ENCODE measurements around the gene CIP2A.

The CIP2A gene

DNA sequence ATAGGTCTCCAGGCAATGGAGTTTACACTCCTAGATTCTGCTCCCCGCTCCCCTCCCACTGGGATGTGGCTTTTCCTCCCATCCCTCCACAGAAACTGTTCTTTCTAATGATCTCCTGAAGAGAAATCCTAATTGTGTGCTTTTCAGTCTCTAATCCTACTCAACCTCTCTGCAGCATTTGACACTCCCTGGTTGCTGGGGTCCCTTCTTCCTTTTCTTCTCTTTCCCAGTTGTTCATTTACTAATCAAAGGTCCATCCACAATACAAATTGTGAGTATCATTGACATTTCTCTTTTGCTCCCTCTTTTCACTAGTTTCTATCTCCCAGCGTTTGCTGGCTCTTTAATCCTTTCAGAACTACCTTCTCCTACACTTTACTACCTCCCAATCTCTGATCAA lies 72.4 kb downstream of the CIP2A start:
- DNase-seq (ENCODE audit: low read depth) = no peak
- TF ChIP-seq, protein P1, sequence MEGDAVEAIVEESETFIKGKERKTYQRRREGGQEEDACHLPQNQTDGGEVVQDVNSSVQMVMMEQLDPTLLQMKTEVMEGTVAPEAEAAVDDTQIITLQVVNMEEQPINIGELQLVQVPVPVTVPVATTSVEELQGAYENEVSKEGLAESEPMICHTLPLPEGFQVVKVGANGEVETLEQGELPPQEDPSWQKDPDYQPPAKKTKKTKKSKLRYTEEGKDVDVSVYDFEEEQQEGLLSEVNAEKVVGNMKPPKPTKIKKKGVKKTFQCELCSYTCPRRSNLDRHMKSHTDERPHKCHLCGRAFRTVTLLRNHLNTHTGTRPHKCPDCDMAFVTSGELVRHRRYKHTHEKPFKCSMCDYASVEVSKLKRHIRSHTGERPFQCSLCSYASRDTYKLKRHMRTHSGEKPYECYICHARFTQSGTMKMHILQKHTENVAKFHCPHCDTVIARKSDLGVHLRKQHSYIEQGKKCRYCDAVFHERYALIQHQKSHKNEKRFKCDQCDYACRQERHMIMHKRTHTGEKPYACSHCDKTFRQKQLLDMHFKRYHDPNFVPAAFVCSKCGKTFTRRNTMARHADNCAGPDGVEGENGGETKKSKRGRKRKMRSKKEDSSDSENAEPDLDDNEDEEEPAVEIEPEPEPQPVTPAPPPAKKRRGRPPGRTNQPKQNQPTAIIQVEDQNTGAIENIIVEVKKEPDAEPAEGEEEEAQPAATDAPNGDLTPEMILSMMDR (conservative IDR thresholded peaks at IDR 0.05; ENCODE audit: low read depth, low read length) = no peak
- no peak overlapping the region for H3K4me3 ChIP-seq (ENCODE audit: low read length)

DNA sequence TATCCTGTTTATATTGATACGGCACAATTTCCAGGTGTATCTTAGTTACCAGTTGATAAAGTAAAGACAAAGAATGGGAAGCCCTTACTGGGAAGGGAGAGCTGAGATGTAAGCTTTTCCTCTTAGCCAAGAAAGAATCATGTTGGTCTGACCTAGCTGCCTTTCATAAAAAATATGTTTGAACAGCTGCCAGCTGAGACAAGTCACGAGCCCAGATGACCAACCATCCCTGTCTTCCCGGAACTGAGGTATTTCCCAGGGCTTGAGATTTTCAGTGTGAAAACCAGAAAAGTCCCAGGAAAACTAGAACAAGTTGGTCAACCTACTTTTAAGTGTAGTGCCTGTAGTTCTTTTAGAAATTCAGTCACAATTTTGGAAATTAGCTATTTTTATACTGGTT lies 75.3 kb downstream of the CIP2A start:
- TF ChIP-seq, protein P1 (conservative IDR thresholded peaks at IDR 0.05; ENCODE audit: low read depth, low read length) = no peak
- no peak for DNase-seq (ENCODE audit: low read depth)
- no peak overlapping the region for H3K4me3 ChIP-seq (ENCODE audit: low read length)

DNA sequence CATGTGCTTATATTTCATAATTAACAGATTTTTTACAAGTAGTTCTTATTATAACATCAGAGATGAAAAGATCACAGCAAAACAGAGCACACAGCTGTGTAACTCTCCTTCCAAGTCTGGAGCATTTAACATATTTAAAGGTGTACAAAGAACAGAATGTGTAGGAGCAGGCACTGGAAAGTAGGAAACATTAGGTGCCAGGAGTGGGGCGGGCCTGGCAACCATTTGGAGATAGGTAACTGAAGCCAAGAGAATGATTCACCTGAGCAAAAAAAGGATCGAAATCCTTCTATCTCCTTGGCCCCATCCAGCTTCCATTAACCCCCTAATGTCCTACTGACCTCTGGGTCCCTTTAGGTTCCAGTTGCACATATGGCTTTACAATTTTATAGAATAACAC lies 76.6 kb downstream of the CIP2A start:
- TF ChIP-seq, protein P1 (conservative IDR thresholded peaks at IDR 0.05; ENCODE audit: low read depth, low read length) = no peak
- no peak overlapping the region for H3K4me3 ChIP-seq (ENCODE audit: low read length)
- no peak for DNase-seq (ENCODE audit: low read depth)

DNA sequence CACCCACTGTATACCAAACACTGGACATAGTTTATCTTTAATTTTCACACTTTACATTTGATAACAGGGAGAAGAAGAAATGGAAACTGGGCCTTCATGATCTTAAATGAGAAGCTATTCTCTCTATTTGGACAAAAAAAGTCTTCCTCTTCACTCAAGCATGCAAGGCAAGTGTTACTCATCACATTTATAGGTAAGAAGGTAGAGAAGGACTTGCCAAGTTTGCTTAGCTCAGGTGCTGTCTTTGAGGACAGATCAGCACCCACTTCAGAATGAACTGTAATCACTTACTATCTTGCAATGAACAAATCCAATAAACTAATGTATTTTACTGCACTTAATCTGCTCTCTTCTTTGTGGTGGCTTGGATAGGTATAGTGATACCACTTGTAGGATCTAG lies 77.7 kb downstream of the CIP2A start:
- no peak for DNase-seq (ENCODE audit: low read depth)
- no peak overlapping the region for H3K4me3 ChIP-seq (ENCODE audit: low read length)
- TF ChIP-seq, protein P1 (conservative IDR thresholded peaks at IDR 0.05; ENCODE audit: low read depth, low read length) = no peak

DNA sequence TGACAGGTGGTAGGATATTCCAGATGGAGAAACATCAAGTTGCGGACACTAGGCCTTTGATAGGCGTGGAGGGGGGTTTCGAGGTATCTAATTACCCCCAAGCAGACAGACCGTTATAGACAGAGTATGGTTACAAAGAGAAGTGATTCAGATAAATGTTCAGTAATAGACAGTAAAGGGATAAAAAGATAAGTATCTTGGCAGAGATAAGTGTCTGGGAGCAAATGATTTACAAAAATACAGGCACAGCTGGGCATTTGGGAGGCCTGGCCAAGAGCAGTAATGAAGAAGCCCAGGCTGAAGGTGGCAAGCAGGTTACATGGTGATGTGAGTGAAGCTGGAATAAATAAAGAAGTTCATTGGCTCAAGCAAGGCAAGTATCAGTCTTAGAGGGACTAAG lies 78.2 kb downstream of the CIP2A start:
- no peak overlapping the region for H3K4me3 ChIP-seq (ENCODE audit: low read length)
- DNase-seq (ENCODE audit: low read depth) = no peak
- TF ChIP-seq, protein P1 (conservative IDR thresholded peaks at IDR 0.05; ENCODE audit: low read depth, low read length) = no peak

DNA sequence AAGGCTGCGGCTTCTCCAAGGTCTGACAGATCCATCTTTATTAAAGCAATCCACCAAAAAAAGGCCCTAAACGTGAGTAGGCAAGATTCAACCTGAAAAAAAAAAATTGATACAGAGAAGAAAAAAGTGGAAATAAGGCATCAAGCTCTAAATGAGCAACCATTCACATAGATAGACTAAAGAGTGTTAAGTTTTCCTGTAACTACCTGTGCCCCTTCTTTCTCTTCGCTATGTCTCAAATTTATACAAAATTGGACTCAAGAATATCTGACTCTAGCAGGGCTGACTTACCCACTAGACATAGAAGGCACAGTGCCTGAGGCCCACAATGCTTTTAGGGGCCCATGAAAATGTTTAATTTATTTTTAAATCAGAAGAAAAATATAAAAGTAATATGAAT lies 78.7 kb downstream of the CIP2A start, which contains the start of gene MYH15:
Gene MYH15, minus strand, starts transcription at position 101 of the 400 bp plus-strand sequence. Its CDS starts 66 bp downstream, at position 35.
- TF ChIP-seq, protein P1 (conservative IDR thresholded peaks at IDR 0.05; ENCODE audit: low read depth, low read length) = no peak
- no peak within 1 kb of the TSS for H3K4me3 ChIP-seq (ENCODE audit: low read length)
- DNase-seq (ENCODE audit: low read depth) = no peak

DNA sequence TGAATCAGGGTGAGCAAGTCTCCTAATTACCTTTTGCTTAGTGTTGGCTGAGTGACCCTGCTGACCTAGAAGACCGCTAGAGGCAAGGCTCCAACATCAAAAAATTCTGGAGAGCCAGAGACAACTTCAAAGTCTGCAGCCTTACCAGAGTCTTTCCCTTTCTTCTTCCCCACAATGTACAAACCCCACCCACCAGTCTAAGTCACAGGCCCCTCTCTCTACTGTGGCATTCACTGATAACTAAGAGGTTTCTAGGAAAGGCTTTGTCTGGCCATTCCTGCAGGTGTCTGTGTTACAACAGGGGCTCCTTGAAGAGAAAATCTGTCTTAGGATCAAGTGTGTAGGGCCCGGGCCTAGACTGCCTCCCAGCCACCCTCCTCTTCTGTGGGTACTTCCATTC lies 79.4 kb downstream of the CIP2A start:
- no peak overlapping the region for H3K4me3 ChIP-seq (ENCODE audit: low read length)
- TF ChIP-seq, protein P1 (conservative IDR thresholded peaks at IDR 0.05; ENCODE audit: low read depth, low read length) = no peak
- no peak for DNase-seq (ENCODE audit: low read depth)

Measured in retinal pigment epithelial cell (primary cell).